GM12872 (cell line): ENCODE data around the gene TMEM50B.

Source experiments
- TF ChIP-seq, protein P1 (sequence below): IDR thresholded peaks from 3 replicates; pipeline ENCODE4 v1.5.1; 2011; ENCODE audit warnings: low read depth, mild to moderate bottlenecking, low read length, moderate library complexity; ENCODE audit not compliant: insufficient read depth

The TMEM50B gene

DNA sequence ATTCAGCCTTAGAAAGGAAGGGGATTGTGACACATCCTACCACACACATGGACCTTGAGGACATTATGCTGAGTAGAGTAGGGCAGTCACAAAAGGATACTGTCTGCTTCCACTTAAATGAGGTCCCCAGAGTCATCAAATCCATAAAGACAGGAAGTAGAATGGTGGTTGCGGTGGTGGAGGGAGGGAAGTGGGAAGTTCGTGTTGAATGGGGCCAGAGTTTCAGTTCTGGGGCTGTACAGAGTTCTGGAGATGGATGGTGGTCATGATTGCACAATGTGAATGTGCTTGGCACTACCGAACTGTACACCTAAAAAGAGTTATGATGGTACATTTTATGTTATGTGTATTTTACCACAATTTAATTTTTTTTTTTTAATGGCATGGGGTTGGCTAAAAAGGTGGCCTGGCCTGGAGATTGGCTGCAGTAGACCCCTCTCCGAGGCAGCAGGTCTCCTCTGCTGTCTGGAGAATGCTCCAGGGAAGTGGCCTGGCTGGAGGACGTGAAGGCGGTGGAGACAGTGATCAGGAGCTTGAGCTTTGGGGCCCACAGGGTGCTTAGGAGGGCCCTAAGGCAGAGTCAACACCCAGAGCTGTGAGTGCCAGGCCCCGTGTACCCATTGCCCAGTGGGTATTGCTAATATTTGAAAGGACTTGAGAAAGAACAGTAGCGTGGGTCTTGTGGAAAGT, 46.2 kb downstream of the TMEM50B start:
- TF ChIP-seq, protein P1, sequence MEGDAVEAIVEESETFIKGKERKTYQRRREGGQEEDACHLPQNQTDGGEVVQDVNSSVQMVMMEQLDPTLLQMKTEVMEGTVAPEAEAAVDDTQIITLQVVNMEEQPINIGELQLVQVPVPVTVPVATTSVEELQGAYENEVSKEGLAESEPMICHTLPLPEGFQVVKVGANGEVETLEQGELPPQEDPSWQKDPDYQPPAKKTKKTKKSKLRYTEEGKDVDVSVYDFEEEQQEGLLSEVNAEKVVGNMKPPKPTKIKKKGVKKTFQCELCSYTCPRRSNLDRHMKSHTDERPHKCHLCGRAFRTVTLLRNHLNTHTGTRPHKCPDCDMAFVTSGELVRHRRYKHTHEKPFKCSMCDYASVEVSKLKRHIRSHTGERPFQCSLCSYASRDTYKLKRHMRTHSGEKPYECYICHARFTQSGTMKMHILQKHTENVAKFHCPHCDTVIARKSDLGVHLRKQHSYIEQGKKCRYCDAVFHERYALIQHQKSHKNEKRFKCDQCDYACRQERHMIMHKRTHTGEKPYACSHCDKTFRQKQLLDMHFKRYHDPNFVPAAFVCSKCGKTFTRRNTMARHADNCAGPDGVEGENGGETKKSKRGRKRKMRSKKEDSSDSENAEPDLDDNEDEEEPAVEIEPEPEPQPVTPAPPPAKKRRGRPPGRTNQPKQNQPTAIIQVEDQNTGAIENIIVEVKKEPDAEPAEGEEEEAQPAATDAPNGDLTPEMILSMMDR, result no peak

DNA sequence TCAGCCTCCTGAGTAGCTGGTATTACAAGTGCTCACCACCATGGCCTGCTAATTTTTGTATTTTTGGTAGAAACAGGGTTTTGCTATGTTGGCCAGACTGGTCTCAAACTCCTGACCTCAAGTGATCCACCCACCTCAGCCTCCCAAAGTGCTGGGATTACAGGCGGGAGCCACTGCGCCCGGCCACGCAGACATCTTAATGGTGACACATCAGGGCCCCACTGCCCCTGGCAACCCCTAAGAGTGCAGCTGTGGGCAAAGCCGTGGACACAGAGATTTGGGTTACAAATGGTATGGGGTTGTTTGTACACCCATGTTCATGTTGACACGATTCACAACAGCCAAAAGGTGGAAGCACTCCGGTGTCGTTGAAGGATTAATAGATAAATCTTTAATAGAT, 46.8 kb downstream of the TMEM50B start:
- TF ChIP-seq, protein P1, result no peak

DNA sequence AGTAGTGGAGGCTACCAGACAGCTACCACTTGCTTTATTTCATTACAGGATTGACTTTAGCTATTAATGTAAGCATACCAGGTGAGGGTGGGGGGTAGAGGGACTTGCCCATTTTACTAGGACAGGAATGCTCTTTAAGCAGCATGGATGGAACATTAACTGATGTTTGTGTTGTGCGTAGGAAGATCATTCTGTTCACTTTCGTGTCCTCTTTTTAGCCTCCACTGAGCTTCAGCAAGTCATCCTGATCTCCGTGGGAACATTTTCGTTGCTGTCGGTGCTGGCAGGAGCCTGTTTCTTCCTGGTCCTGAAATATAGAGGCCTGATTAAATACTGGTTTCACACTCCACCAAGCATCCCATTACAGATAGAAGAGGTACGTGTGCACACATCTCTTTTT, 47.3 kb downstream of the TMEM50B start:
- TF ChIP-seq, protein P1, result no peak

DNA sequence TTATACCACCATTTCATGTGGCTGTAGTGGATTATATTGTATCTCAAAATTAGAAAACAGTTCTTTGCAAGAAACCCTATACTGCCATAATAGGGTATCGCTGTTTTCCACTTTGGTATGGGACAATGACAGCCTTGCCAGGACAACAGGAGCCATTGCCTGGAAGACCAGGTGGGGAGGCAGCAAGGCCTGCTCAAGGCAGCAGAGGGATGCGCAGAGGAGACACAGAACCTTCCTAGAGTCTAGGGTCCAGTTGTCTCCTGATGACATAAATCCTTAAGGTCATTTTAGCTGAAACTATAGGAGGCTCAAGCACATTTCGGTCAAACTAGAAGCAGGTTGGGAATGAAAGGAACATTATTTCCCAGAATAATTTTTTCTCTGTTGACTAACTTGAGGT, 48.9 kb downstream of the TMEM50B start:
- TF ChIP-seq, protein P1, result no peak

DNA sequence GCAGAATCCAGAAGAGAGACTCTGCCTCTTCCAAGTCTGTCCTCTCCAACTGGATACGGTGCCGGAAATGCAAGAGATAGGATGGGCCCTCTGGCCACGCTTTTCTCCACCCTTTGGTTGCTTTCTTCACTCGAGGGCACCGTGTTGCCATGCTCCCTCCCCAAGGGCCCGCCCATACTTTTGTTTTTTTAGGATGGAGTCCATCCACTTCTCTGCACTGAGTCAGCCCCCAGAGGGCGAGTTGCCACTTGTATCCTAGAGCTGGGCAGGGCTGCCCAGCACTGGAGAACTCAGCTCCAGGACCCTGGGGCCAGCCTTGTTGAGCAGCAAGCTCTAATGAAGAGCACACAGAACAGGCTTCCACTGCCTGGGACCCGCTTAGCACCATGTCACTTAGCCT, 51.1 kb downstream of the TMEM50B start:
- TF ChIP-seq, protein P1, result no peak

DNA sequence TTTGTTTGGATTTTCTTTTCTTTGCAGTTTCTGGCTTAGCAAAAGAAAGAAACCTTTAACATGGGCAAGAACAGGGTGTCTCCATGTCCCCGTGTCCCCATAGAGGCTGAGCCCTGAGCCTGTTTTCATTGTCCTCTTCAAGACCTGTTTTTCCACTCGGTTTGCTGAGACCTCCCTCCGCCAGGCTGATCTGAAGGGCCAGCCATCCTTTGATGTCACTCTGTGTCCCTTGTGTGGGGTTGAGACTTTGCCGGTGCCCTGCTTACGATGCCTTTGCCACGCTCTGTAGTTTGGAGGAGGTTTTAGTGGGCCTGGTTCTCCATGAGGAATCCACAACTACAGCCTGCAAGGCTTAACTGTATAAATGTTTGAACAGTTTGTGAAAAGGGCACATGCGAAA, 52.7 kb downstream of the TMEM50B start:
- TF ChIP-seq, protein P1, result no peak

DNA sequence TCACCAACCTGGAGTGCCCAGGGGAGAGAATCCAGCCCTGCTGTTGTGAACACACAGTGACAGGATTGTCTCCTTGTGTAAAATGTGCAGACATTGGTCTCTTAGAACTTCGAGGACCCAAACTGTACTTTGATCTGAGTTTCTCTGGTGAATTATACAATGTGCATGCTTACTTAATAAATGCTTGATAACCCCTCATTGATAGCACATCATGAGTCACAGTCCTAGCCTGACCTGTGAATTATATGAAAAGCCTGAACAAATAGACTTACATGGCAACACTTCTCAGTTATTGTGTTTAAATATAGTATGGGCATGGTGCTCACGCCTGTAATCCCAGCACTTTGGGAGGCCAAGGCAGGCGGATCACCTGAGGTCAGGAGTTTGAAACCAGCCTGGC, 53.9 kb downstream of the TMEM50B start:
- TF ChIP-seq, protein P1, result no peak
